OCI-LY3 (cell line): ENCODE measurements around the gene SPEN.
"Not testable (repeated sequence)": the region's sequence is repeated elsewhere in the genome, so short reads cannot be mapped to it uniquely, and the experiment has no call there.

Experiments
- H2AFZ ChIP-seq: fragments of 200-600, 300-600 bp; shearing (Covaris generic); 2 replicates; pipeline ENCODE4 v1.6.0; 2014; ENCODE audit warnings: antibody characterized with exemption, low read depth, low read length
- H3K27ac ChIP-seq: fragments of 200-600, 300-600 bp; sonication (generic); 2 replicates; pipeline ENCODE4 v1.5.1; 2014; ENCODE audit warnings: mild to moderate bottlenecking, low read length, moderate library complexity, mixed read lengths
- H3K27me3 ChIP-seq: fragments of 200-600, 300-600 bp; sonication (generic); 2 replicates; pipeline ENCODE4 v1.6.1; 2014; ENCODE audit warnings: low read depth, low read length, mixed read lengths
- H3K36me3 ChIP-seq: fragments of 200-600, 300-600 bp; sonication (generic); replicated peaks from 2 replicates; pipeline ENCODE3; 2014; ENCODE audit warnings: low read depth, low read length, mixed read lengths
- H3K4me1 ChIP-seq: fragments of 300-600, 200-600 bp; sonication (generic); 2 replicates; pipeline ENCODE4 v1.6.1; 2014; ENCODE audit warnings: low read length, mixed read lengths
- H3K4me2 ChIP-seq: fragments of 200-600, 300-600 bp; sonication (generic); 2 replicates; pipeline ENCODE4 v1.6.1; 2014; ENCODE audit warnings: low read length, mixed read lengths
- H3K4me3 ChIP-seq: fragments of 300-600, 200-600 bp; sonication (generic); 2 replicates; pipeline ENCODE4 v1.5.1; 2014; ENCODE audit warnings: antibody characterized with exemption, mild to moderate bottlenecking, low read length, moderate library complexity
- H3K79me2 ChIP-seq: fragments of 300-600, 200-600 bp; shearing (Covaris generic); 2 replicates; pipeline ENCODE4 v1.6.1; 2014; ENCODE audit warnings: mild to moderate bottlenecking, low read length, mixed read lengths
- H3K9ac ChIP-seq: fragments of 300-600, 200-600 bp; shearing (Covaris generic); 2 replicates; pipeline ENCODE4 v1.6.0; 2014; ENCODE audit warnings: mild to moderate bottlenecking, low read length, moderate library complexity
- H3K9me3 ChIP-seq: fragments of 200-600, 300-600 bp; shearing (Covaris generic); 2 replicates; pipeline ENCODE4 v1.6.1; 2014; ENCODE audit warnings: low read length, mixed read lengths; ENCODE audit not compliant: insufficient read depth
- H4K20me1 ChIP-seq: fragments of 200-600, 300-600 bp; sonication (generic); 2 replicates; pipeline ENCODE4 v1.6.1; 2016; ENCODE audit warnings: low read length, mixed read lengths; ENCODE audit not compliant: insufficient read depth
- EZH2phosphoT487 ChIP-seq: fragments of 200-600 bp; shearing (Covaris generic); IDR thresholded peaks from 2 replicates; pipeline ENCODE4 v1.6.1; 2018; ENCODE audit warnings: antibody characterized with exemption, mixed run types, low read depth
- TF ChIP-seq, protein P1 (sequence below): fragments of 200-600, 300-600 bp; sonication (generic); IDR thresholded peaks from 2 replicates; pipeline ENCODE4 v1.5.1; 2014; ENCODE audit warnings: antibody characterized with exemption, low read length, low read depth

Gene SPEN

DNA sequence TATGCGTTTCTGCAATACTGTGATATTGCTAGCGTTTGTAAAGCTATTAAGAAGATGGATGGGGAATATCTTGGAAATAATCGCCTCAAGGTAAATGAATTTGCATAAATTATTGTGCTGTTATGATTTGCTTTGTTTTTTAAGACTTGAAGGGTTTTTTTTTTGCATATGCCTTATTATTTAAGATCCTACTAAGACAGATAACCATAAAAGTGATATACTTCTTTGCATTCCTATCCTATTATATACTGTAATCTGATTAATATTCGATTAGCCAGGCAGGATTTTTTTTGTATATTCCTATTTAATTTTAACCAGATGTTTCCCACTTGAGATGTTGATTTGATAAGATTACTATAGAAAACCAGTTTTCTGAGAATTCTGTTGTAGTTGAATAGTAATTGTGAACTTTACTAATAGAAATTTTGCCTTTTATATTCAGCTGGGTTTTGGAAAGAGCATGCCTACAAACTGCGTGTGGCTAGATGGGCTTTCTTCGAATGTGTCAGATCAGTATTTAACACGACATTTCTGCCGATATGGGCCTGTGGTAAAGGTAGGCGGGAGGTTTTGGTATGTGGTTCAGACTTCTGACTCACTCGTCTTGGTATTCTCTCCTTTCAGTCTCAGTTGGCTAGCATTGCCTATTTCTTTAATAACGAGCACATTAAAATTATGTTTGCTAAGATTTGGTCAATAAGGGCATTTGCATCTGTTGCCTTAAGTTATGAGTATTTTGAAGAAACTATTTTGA lies 71.6 kb downstream of the SPEN start:
- Histone ChIP-seq H3K36me3 (peaks cover 15% of the 10 kb centered on the region), H3K9ac (no peak overlapping the region), H3K27ac (no peak overlapping the region), H3K79me2 (peaks cover 15% of the 10 kb centered on the region), H4K20me1 (no peaks in the 10 kb centered on the region), H2AFZ (no peak overlapping the region), H3K4me2 (peak overlapping the region; percentile 21; the same call in 1 of the 2 replicates), H3K9me3 (no peaks in the 10 kb centered on the region), H3K27me3 (no peaks in the 10 kb centered on the region), H3K4me3 (no peak overlapping the region), H3K4me1 (peaks cover 14% of the 10 kb centered on the region)
- TF ChIP-seq, protein P1, sequence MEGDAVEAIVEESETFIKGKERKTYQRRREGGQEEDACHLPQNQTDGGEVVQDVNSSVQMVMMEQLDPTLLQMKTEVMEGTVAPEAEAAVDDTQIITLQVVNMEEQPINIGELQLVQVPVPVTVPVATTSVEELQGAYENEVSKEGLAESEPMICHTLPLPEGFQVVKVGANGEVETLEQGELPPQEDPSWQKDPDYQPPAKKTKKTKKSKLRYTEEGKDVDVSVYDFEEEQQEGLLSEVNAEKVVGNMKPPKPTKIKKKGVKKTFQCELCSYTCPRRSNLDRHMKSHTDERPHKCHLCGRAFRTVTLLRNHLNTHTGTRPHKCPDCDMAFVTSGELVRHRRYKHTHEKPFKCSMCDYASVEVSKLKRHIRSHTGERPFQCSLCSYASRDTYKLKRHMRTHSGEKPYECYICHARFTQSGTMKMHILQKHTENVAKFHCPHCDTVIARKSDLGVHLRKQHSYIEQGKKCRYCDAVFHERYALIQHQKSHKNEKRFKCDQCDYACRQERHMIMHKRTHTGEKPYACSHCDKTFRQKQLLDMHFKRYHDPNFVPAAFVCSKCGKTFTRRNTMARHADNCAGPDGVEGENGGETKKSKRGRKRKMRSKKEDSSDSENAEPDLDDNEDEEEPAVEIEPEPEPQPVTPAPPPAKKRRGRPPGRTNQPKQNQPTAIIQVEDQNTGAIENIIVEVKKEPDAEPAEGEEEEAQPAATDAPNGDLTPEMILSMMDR, result no peak
- no peak for TF ChIP-seq EZH2phosphoT487

DNA sequence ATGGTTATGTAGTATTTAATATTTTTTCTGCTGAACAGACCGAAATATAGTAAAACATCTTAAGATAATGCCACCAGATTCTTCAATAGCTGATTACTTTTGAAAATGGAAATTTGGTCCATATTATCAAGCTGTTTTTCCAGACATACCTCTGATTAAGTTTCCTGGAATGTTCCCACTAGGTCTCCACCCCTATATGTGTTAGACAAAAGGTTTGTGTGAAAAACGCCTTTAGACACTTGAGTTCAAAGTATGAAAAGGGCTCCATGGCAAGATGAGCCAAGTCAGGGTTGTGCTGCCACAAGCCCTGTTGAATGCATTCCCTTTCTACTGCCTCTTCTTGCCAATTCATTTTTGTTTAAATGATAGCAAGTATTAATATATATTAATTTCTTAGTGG lies 75.7 kb downstream of the SPEN start:
- no peak overlapping the region for H3K4me3 ChIP-seq
- no peaks in the 10 kb centered on the region for H3K79me2 ChIP-seq
- peaks cover 19% of the 10 kb centered on the region for H3K36me3 ChIP-seq
- TF ChIP-seq EZH2phosphoT487, result no peak
- TF ChIP-seq, protein P1, result no peak
- no peak overlapping the region for H3K27ac ChIP-seq
- H3K4me1 ChIP-seq, result peaks cover 14% of the 10 kb centered on the region
- H3K27me3 ChIP-seq, result no peaks in the 10 kb centered on the region
- H3K9me3 ChIP-seq, result no peaks in the 10 kb centered on the region
- no peak overlapping the region for H3K9ac ChIP-seq
- H4K20me1 ChIP-seq, result no peaks in the 10 kb centered on the region
- no peak overlapping the region for H2AFZ ChIP-seq
- no peak overlapping the region for H3K4me2 ChIP-seq

DNA sequence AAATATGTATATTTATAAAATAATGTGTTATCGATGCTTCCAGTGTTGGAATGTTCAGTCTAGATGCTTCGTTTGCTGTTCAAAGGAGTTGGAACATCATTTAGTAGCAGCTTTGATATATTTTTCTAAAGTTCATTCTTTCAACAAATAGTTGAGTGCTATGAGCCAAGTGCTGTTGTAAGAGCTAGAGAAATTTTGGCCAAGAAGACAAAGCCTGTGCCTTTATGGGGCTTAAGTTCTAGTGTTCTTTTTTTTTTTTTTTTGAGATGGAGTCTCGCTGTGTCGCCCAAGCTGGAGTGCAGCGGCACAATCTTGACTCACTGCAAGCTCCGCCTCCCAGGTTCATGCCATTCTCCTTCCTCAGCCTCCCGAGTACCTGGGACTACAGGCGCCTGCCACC lies 78.9 kb downstream of the SPEN start:
- H3K4me2 ChIP-seq, H4K20me1 ChIP-seq, H3K9me3 ChIP-seq, H3K27me3 ChIP-seq, H3K4me3 ChIP-seq, H3K79me2 ChIP-seq, H2AFZ ChIP-seq, H3K27ac ChIP-seq, H3K4me1 ChIP-seq, H3K9ac ChIP-seq: not testable (repeated sequence)
- H3K36me3 ChIP-seq, result peaks cover 26% of the 10 kb centered on the region

DNA sequence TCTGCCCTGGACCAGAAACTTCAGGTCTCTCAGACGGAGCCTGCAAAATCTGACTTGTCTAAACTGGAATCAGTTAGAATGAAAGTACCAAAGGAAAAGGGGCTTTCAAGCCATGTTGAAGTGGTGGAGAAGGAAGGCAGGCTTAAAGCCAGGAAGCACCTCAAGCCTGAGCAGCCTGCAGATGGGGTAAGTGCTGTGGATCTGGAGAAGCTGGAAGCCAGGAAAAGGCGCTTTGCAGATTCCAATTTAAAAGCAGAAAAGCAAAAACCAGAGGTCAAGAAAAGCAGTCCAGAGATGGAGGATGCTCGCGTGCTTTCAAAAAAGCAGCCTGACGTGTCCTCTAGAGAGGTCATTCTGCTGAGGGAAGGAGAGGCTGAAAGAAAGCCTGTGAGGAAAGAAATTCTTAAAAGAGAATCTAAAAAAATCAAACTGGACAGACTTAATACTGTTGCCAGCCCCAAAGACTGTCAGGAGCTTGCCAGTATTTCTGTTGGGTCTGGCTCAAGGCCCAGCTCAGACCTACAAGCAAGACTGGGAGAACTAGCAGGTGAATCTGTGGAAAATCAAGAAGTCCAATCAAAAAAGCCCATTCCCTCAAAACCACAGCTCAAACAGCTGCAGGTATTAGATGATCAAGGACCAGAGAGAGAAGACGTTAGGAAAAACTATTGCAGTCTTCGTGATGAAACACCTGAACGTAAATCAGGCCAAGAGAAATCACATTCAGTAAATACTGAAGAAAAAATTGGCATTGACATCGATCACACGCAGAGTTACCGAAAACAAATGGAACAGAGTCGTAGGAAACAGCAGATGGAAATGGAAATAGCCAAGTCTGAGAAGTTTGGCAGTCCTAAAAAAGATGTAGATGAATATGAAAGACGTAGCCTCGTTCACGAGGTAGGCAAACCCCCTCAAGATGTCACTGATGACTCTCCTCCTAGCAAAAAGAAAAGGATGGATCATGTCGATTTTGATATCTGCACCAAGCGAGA lies 81.8 kb downstream of the SPEN start:
- Histone ChIP-seq H3K27ac (no peak overlapping the region), H3K79me2 (no peaks in the 10 kb centered on the region), H3K9ac (no peak overlapping the region), H3K9me3 (no peaks in the 10 kb centered on the region), H3K4me2 (no peak overlapping the region), H3K4me3 (no peak overlapping the region), H3K36me3 (peaks cover 14% of the 10 kb centered on the region), H3K4me1 (no peaks in the 10 kb centered on the region), H4K20me1 (no peaks in the 10 kb centered on the region), H2AFZ (no peak overlapping the region), H3K27me3 (no peaks in the 10 kb centered on the region)
- no peak for TF ChIP-seq EZH2phosphoT487
- TF ChIP-seq, protein P1, result no peak
